Heart left ventricle (tissue), 13 donors: ENCODE measurements around the gene MEA1.
"Not testable (repeated sequence)": the region's sequence is repeated elsewhere in the genome, so short reads cannot be mapped to it uniquely, and the experiment has no call there.

Source experiments
- CTCF ChIP-seq, 12 donors: fragments of 200-600 bp; sonication (generic) in 4 of 12; IDR thresholded peaks; one replicate each; pipeline versions ENCODE4 v1.5.0 to v1.8.0; 2018 to 2022; ENCODE audit warnings: antibody characterized with exemption in 12 of 12, mild to moderate bottlenecking in 5 of 12
- POLR2A ChIP-seq, 2 donors: fragments of 450-650 bp; IDR thresholded peaks; one replicate each; pipeline ENCODE4 v1.6.1; 2017; ENCODE audit warnings: antibody characterized with exemption in 2 of 2, mild to moderate bottlenecking in 2 of 2, moderate library complexity in 2 of 2
- donor health status: ischemic (EF 13 %, LVEDD 7.1; RV severe dilation, severe dysfunction).
- donor health status: DM: no; HTN: yes; CAD: no.
- donor health status: DM: no; HTN: no; CAD: no.
- donor health status: ischemic (EF 25% LVEDD 6.9; RV normal size, moderate dysfunction).
- donor health status: ischemic (EF 25% LVEDD 5.7; RV mildly dilated, moderate dysfunction).
- donor health status: ischemic (EF 35%, LVEDD 5.7; RV mildly dilated, moderate dysfunction).
- donor health status: nonischemic (EF 11% LVEDD 7.7; RV severe dilation, severe dysfunction).
- donor health status: DM: yes; HTN: yes; CAD: no.
- donor health status: PGD.
- donor health status: ischemic (EF 29% LVEDD 5.4; RV normal size, mild dysfunction).
- donor health status: nonischemic (EF 23%, LVEDD 6.1; RV moderate dilation, normal function).

- not testable (repeated sequence) for TF ChIP-seq CTCF, POLR2A (IDR thresholded peaks at IDR 0.05)
Observed at GRCh38 chr6:42998205-42998604, 15.5 kb downstream of the MEA1 start.
